Right lobe of liver (tissue), 4 donors: ENCODE measurements around the gene VASH2.

ENCODE experiments used
- CTCF ChIP-seq, 4 donors: fragments of 200-600 bp in 3 of 4; fragments of 450-650 bp in 1 of 4; IDR thresholded peaks; one replicate each; pipeline versions ENCODE4 v1.5.1 to v1.8.0; 2016 to 2022; ENCODE audit warnings: antibody characterized with exemption in 4 of 4, mild to moderate bottlenecking in 2 of 4
- POLR2A ChIP-seq: fragments of 450-650 bp; IDR thresholded peaks from one replicate; pipeline ENCODE4 v1.6.1; 2017; ENCODE audit warnings: antibody characterized with exemption, mild to moderate bottlenecking
- donor health status: DM: no; HTN: no; CAD: no.
- donor health status: DM: no; HTN: no; CAD: no.
- donor health status: DM: no; HTN: yes; CAD: no.

GRCh38 chr1:212984522-212985291 lies 34.4 kb downstream of the VASH2 start:
- TF ChIP-seq POLR2A (no peak), CTCF (IDR thresholded peaks at IDR 0.05) (no peak)
